Myocyte (in vitro differentiated cells): ENCODE measurements around the gene ZCWPW1. TPM values are rescaled to one million over a fixed set of nuclear protein-coding genes. Genes with fewer than 3 reads are reported as not detected.
A peak's percentile ranks its signal among the peaks of the same experiment; 100 is the strongest.
"Not testable (repeated sequence)": the region's sequence is repeated elsewhere in the genome, so short reads cannot be mapped to it uniquely, and the experiment has no call there.

ENCODE experiments used
- DNase-seq: peaks from one replicate; pipeline ENCODE4 v3.0.0-alpha.2; 2012; ENCODE audit warnings: low read depth
- total RNA-seq: library from RNA; depleted of rRNA; stranded (reverse); fragments of >200 nt; gene quantifications from 2 replicates; pipeline ENCODE4 v1.2.3, GENCODE V29; 2014

The ZCWPW1 gene
- total RNA-seq, 1 donor from 2014 or later: 4.9 TPM

DNA sequence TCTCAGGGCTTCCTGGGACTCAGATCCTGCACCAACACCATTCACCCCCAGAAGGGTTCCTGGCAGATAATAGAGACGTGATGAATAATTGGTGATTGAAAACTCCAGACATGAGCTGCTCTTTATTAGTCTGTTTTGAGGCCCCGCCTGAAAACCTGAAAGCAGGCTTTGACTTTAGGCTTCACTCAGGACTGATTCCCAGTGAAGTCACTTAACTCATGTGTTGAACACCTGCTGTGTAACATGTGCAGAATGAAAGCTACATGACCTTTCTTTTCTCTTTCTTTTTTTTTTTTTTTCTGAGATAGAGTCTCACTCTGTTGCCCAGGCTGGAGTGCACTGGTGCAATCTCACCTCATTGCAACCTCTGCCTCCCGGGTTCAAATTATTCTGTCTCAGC lies 26.7 kb upstream of the ZCWPW1 start:
- no peak for DNase-seq

DNA sequence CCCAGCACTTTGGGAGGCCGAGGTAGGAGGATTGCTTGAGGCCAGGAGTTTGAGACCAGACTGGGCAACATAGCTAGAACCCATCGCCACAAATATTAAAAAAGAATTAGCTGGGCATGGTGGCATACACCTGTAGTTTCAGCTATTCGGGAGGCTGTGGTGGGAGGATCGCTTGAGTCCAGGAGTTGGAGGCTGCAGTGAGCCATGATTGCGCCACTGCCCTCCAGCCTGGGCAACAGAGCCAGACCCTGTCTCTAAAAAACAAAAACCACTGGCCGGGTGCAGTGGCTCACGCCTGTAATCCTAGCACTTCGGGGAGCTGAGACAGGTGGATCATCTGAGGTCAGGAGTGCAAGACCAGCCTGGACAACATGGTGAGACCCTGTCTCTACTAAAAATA lies 25.4 kb upstream of the ZCWPW1 start:
- not testable (repeated sequence) for DNase-seq

DNA sequence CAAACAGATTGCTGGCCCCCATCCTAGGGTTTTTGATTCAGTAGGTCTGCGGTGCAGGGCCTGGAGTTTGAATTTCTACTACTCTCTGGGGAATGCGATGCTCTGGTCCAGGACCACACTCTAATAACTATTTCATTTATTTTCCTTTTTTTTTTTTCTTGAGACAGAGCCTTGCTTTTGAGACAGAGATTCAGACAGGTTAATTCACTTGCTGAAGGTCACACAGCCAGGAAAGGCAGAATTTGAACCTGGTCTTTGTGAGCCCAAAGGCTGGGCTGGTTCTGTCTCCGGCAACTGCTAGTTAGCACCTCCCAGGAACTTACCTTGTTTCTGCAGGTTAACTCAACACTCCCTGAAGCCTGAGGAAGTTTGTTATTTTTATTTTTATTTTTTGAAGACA lies 24.0 kb upstream of the ZCWPW1 start:
- no peak for DNase-seq

DNA sequence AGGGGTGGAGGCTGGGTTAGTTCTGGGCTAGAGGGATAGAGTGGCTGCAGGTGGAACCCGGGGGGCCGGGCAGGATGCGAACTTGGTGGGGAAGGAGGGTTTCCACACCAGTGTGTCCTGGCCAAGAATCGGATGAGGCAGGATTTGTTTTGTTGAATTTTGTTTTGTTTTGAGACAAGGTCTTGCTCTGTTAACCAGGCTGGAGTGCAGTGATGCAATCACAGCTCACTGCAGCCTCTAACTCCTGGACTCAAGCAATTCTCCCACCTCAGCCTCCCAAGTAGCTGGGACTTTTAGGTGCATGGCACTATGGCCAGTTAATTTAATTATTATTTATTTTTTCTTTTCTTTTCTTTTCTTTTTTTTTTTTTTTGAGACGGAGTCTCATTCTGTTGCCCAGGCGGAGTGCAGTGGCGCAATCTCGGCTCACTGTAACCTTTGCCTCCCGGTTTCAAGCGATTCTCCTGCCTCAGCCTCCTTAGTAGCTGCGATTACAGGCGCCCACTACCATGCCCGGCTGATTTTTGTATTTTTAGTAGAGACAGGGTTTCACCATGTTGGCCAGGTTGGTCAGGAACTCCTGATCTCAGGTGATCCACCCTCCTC lies 20.8 kb upstream of the ZCWPW1 start:
- DNase-seq: no peak

DNA sequence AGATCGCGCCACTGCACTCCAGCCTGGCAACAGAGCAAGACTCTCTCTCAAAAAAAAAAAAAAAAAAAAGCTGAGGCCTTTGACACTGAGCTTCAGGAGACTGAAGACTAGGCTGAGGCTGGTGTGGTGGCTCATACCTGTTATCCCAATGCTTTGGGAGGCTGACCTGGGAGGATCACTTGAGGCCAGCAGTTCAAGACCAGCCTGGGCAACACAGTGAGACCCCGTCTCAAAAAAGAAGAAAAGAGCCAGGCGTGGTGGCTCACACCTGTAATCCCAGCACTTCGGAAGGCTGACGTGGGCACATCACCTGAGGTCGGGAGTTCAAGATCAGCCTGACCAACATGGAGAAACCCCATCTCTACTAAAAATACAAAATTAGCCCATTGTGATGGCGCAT lies 18.9 kb upstream of the ZCWPW1 start:
- not testable (repeated sequence) for DNase-seq

DNA sequence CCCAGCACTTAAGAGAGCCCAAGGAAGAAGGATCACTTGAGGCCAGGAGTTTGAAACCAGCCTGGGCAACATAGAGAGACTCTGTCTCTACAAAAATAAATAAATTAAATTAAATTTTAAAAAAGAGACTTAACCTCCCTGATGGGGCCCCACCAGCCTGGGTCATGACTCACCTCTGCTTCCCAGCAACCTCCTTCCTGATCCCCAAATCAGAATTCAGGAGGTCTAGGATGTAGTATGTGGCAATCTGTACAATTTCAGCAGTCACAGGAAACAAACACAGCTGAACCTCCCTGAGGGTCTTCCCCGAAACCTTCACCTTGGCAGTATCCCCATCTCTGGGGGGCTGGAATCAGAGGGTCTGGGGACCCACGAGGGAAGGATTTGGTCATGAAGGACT lies 17.5 kb upstream of the ZCWPW1 start:
- DNase-seq: no peak

DNA sequence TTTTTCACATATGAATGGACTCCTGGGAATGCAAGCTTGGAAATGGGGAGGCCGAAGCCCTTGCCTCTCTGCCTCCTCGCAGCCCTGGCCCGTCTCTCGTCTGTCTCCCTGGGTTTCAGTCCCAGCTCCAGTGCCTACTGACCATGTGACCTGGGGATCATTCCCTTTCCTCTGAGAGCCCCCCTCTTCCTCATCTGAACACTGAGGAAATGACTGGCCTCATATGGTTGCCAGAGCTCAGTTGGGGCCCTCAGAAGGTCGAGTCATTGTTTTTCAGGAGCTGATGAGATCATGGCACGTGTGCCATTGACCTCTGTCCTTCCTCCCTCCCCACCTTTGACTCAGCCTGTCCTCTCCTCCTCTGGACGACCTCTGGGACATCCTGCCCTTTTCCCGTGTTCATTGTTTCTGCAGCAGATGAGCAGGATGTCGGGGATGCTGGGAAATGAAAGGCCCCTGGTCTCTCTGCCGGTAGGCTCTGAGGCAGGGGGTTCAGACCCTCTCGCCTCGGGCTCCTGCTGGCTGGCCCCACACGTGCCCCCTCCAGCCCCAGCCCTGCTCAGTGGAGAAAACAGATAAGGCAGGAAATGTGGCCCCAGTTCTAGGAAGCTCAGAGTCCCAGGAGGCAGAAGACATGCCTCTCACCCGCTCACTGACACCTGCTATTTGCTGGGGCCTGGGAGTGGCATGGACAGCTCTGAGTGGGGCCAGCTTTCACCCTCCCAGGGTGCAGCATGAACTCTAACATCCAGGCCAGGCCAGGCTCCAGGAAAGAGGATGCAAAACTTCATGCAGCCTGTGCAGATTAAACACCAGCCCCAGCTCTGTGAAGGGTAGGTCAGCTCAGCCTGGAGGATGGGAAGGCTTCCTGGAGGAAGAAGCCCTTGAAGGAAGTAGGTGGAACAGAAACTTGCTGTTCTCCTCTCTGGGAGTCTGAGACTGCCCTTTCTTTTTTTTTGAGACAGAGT lies 16.1 kb upstream of the ZCWPW1 start:
- DNase-seq: no peak

DNA sequence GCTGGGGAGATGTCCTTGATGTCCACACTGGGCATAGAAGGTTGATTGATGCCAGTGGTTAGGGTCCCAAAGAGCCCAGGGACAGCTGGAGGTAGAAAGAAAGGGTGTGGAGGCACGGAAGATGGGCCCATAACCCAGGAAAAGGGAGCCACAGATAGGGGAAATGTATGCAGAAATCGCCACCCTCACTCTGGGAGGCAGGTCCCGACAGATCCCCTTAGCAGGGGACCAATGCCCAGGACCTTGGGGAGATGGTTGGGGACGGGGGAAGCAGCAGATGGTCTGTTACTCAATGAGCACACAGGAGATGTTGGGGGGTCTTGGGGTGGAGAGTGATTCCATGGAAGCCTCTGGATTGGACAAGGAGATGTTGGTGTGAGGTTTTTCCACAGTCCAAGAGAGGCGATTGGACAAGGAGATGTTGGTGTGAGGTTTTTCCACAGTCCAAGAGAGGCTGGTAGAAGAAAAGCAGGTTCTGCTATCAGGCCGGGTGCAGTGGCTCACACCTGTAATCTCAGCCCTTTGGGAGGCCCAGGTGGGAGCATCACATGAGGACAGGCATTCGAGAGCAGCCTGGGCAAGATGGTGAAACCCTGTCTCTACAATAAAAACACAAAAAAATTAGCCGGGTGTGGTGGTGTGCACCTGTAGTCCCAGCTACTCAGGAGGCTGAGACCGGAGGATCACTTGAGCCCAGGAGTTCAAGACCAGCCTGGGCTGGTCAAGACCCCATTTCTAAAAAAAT lies 14.8 kb upstream of the ZCWPW1 start:
- no peak for DNase-seq

DNA sequence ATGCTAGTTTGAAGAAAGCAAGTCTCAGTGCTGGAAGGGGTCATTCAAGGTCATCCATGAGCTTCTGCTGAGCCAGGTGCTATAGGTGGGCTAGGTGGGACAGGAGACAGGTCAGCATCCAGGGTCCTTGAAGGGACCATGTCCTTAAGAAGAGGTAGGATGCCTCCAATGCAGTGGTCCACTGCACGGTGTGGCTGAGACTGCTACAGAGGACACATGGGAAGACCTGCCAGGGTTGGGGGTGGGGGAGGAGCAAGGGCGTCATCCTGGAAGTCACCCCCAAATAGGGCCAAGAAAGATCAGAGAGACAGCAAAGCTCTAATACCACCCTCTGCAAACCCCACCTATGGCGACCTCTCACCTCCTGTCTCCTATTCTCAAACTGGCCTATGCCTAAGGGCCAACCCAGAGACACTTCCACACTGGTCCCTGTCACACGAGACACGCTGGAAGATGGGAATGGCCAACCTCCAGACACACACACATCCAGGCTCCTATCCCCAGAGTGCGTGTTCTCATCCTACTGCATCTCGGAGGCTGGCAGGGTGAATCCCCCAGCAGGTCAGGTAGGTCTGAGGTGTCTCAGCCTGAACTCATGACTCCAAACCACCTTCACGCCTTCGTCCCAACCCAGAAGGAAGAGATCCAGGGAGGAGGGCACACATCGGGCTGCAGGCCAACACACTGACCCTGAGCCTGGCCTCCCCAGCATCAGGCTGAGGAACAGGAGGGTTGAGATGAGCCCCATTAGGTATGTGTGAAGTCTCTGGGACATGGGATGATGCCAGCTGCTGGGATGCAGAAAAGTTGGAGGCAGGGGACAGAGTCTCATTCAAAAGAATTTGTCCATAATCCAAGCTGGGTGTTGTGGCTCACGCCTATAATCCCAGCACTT lies 13.4 kb upstream of the ZCWPW1 start:
- DNase-seq: no peak

DNA sequence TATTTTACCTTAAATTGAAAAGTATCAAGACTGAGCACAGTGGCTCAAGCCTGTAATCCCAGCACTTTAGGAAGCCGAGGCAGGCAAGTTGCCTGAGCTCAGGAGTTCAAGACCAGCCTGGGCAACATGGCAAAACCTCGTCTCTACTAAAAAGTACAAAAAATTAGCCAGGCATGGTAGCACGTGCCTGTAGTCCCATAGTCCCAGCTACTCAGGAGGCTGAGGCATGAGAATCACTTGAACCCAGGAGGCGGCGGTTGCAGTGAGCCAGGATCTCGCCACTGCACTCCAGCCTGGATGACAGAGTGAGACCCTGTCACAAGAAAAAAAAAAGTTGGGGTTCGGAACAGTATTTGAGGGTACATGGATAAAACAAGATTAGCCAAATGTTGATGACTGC lies 10.7 kb upstream of the ZCWPW1 start:
- not testable (repeated sequence) for DNase-seq

DNA sequence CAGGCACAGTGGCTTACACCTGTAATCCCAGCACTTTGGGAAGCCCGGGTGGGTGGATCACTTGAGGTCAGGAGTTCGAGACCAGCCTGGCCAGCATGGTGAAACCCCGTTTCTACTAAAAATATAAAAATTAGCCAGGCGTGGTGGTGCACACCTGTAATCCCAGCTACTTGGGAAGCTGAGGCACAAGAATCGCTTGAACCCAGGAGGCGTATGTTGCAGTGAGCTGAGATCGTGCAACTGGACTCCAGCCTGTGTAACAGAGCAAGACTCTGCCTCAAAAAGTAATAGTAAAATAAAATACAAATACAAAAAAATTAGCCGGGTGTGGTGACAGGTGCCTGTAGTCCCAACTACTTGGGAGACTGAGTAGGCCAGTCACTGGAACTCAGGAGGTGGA lies 10.2 kb upstream of the ZCWPW1 start:
- DNase-seq: not testable (repeated sequence)

DNA sequence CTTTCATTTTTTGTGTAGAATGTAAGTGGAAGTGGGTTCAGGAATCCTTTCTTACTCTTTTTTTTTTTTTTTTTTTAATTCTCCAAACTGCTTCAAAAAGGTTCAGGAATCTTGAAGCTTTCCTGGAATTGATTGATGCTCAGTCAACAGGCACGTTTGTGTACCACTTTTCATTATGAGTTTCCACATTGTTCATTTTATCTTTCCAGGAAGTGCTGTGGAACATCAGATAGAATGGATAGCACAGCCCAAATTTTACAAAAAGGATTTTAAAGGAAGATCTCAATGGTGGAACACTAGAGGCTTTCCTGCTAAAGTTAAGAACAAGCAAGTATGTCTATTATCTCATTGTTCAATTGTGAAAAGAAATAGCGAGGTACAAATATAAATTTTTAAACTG lies 9.7 kb upstream of the ZCWPW1 start:
- no peak for DNase-seq

DNA sequence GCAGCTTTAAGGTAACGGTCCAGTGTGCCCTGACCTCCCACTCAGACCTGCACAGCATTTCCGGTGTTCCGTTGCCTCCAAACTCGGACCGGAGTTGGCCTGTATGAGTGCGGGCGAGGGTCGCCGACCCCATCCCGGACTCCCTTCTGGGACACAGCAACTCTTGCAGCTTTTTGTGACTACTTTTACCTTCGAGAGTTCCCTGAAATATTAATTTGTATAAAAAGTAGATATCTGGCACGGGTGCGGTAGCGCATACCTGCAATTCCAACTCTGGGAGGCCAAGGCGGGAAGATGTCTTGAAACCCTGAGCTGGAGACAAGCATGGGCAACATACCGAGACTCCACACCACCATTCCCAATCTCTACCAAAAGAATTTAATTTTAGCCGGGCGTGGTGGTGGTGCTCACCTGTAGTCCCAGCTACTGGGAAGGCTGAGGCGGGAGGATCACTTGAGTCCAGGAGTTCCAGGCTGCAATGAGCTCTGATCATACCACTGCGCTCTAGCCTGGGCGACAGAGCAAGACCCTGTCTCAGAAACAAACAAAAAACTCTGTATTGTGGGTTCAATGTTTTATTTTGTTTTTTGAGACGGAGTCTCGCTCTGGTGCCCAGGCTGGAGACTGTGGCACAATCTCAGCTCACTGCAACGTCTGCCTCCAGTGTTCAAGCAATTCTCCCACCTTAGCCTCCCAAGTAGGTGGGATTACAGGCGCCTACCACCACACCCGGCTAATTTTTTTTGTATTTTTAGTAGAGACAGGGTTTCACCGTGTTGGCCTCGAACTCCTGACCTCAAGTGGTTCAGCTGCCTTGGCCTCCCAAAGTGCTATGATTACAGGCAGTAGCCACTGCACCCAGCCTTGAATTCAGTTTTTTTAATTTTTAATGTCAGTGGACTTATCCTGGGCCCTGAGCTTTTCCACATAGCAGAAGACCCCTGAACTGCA lies 8.9 kb upstream of the ZCWPW1 start:
- DNase-seq: no peak

DNA sequence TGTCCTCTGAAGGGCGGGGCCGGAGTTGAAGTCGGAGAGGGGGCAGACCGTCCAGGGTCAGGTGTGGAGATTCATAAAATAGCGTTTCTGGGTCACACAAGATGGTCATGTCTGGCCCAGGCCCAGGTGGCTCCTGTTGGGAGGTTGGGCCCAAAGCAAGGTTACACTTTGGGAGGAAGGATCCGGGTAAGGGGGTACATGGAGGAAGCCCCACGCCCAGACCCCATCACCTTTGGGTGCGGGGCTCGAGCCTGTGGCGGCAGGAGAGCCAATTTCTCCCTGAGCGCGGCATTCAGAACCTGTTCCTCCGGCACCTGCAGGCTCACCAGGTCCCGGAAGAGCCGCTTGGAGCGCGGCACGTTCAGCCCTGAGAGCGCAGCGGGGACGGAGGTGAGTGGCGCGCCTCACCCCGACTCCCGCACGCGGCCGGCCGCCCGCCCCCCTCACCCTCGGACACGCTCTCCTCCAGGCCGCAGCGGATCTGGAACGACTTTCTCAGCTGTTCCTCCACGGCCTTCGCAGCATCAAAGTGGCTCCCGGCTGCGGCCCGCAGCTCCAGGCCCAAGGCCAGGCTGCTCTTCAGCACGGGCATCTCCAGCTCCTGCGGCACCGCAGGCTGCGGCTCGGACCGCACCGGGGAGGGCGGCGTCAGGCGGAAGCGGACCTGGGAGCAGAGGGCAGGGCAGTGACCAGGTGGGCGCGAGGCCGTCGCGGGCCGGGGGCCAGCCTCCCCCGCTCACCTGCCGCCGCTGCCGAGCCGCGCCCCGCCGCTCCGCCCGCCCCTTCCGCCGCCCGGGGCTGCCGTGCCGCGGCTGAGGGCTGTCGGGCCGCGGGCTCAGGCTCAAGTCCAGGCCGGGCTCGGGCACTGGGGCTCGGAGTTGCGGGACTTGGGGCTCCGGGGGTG lies 7.2 kb upstream of the ZCWPW1 start:
- DNase-seq: peak; percentile 66

DNA sequence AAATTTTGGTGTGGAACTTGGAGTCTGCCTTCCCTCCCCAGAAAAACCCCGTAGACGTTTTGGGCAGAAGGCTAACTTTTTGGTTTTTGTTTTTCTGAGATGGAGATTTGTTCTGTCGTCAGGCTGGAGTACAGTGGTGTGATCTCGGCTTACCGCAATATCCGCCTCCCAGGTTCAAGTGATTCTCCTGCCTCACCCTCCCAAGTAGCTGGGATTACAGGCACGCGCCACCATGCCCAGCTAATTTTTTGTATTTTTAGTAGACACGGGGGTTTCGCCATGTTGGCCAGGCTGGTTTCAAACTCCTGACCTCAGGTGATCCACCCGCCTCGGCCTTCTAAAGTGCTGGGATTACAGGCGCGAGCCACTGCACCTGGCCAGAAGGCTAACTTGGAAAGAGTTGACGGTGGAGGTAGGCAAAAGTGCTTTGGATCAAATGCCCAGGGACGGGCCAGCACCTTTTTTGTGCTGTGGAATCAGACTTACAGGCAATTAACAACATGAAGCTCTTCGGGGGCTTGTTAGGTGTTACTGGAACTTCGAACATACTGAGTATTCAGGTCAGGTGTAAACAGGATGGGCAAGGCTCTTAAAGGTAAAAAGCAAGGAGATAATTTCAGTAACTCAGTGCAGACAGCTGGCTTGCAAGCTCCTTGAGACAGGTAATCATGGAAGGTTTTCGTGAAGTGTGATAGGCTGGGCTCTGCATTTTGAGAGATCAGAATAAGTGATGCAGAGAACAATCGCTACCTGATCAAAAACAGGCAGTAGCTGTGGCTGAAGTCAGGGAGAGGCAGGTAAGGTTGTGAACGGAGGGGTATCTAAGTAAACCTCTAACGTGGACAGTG lies 6.0 kb upstream of the ZCWPW1 start:
- no peak for DNase-seq

DNA sequence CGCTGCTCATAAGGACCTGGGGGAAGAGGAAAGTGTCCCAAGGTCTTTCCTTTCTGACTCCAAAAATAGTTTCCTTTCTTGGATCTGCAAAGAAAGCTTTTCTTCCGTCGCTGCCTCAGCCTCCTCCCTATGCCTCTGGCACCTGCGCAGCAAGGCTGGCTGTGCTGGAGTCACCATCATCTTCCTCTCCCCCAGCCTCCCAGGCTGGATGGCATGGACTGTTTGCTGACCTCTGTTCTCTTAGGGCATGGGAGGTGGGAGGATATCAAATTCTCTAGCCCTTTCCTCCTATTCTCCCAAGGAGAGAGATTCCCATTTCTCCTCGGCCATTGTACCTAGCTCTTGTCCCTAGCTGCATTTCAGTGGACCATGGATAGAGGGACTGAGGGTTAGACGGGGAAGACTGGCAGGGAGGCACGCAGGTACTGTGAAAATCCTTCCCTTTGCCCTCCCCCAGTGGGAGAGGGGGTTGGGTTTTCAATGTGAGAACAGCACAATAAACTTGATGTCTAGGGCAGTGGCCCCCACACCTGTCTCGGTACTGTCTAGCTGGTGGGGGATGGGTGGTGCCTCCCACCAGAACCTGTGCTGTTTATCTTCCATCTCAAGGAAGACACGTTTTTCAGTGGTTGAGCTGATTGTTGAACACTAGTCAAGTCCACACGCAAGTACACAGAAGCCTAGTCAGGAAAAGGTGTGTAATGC lies 5.2 kb upstream of the ZCWPW1 start:
- no peak for DNase-seq

DNA sequence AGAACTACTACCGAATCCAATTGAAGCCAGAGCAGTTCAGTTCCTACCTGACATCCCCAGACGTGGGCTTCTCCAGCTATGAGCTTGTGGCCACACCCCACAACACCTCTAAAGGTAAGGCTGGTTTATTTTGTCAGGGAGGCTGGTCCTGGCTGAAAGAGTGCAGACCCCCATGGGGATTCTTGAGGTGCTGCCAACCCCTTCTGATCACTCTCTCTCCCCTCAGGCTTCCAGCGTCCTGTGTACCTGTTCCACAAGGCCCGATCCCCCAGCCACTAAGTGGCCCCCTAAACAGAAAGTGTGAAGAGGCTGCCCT lies 4.7 kb upstream of the ZCWPW1 start:
- DNase-seq: no peak
